Activated CD4-positive, alpha-beta T cell treated with anti-CD3 and anti-CD28 coated beads, Interleukin-2, amount 50 U/mL, for 4 hours (primary cell): ENCODE measurements around the gene TRRAP.
"Not testable (repeated sequence)": the region's sequence is repeated elsewhere in the genome, so short reads cannot be mapped to it uniquely, and the experiment has no call there.

ENCODE experiments used
- DNase-seq, 2 experiments: peaks; one replicate each; pipeline ENCODE4 v3.0.0-alpha.2; 2020

The TRRAP gene

GRCh38 chr7:98866765-98867164 lies 11.6 kb upstream of the TRRAP start:
- no peak for DNase-seq

GRCh38 chr7:98868450-98868849 lies 9.9 kb upstream of the TRRAP start:
- DNase-seq = no peak

GRCh38 chr7:98869027-98869596 lies 9.2 kb upstream of the TRRAP start:
- DNase-seq = no peak

- no peak for DNase-seq
Measured at GRCh38 chr7:98869597-98870120, 8.7 kb upstream of the TRRAP start, which contains the start of gene TMEM130. TMEM130 (minus strand) TSS chr7:98870014; CDS start chr7:98869861, 153 bp downstream.

GRCh38 chr7:98870121-98870651 lies 8.1 kb upstream of the TRRAP start:
- peak; percentile 76 to 82 for DNase-seq

- no peak for DNase-seq
Measured at GRCh38 chr7:98870807-98871491, 7.4 kb upstream of the TRRAP start.

GRCh38 chr7:98872328-98872924 lies 5.9 kb upstream of the TRRAP start:
- DNase-seq = no peak

GRCh38 chr7:98873610-98874009 lies 4.7 kb upstream of the TRRAP start:
- not testable (repeated sequence) for DNase-seq

GRCh38 chr7:98874942-98875341 lies 3.4 kb upstream of the TRRAP start:
- DNase-seq = no peak

GRCh38 chr7:98875501-98875900 lies 2.8 kb upstream of the TRRAP start:
- DNase-seq = no peak

- no peak for DNase-seq
Measured at GRCh38 chr7:98877146-98877545, 1.2 kb upstream of the TRRAP start.

GRCh38 chr7:98877692-98878364 lies 504 bp upstream of the TRRAP start:
- no peak for DNase-seq

GRCh38 chr7:98879198-98879978 lies 1.1 kb downstream of the TRRAP start:
- peak; percentile 54 to 56 for DNase-seq

GRCh38 chr7:98879979-98880315 lies 1.6 kb downstream of the TRRAP start:
- no peak for DNase-seq

- no peak for DNase-seq
Measured at GRCh38 chr7:98880485-98880884, 2.2 kb downstream of the TRRAP start.

GRCh38 chr7:98881561-98882315 lies 3.4 kb downstream of the TRRAP start:
- no peak for DNase-seq

- no peak for DNase-seq
Measured at GRCh38 chr7:98884416-98884815, 6.1 kb downstream of the TRRAP start.

- no peak for DNase-seq
Measured at GRCh38 chr7:98887038-98887437, 8.7 kb downstream of the TRRAP start.

- DNase-seq = no peak
Measured at GRCh38 chr7:98892609-98893008, 14.3 kb downstream of the TRRAP start.

GRCh38 chr7:98899816-98900215 lies 21.5 kb downstream of the TRRAP start:
- DNase-seq = no peak

- DNase-seq = no peak
Measured at GRCh38 chr7:98900815-98901214, 22.5 kb downstream of the TRRAP start.

GRCh38 chr7:98902523-98902922 lies 24.2 kb downstream of the TRRAP start:
- DNase-seq = no peak
